Esophagus mucosa (tissue), 1 donor: ENCODE results near the gene ADAMTS2. TPM values are rescaled to one million over a fixed set of nuclear protein-coding genes. Genes with fewer than 3 reads are reported as not detected.

ENCODE experiments used
- ATAC-seq: fragments of 200-7000 bp; cut with Tn5 transposase; one replicate; pipeline ENCODE4 v1.9.1; 2020
- total RNA-seq: library from RNA; stranded (reverse); gene quantifications from one replicate; pipeline ENCODE4 v1.2.4, GENCODE V29; 2023
- donor health status: DM: yes; HTN: yes; CAD: no.

The ADAMTS2 gene
- total RNA-seq, 1 donor from 2014 or later: 3.5 TPM

DNA sequence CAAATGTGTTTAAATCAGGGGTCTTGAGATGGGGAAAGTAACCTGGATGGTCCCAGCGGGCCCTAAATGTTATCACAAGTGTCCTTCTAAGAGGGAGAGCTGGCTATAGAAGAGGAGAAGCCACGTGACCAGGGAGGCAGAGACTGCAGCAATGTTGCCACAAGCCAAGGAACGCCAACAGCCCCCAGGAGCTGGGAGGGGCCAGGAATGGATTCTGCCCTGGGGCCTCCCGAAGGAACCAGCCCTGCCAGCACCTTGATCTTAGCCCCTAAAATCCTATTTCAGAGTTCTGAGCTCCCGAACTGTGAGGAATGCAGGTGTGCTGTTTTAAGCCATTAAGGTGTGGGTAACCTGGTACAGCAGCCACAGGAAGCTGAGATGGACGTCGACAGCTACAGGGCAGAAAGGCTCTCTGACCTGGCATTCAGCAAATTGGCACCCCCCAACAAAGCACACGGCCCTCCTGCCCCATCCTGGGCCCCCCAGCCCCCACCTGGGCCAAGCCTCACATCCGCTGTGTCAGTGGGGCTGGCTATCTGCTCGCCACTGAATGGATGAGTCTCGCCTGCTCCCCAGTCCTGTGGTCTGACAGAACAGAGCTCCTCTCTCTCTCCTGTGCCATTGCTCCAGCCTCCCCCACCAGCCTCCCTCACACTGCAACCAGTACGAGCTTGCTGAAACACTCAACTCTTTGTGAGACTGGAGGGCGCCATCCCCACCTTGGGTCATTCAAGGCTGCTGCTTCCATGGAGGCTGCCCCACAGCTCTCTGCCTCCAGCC, 78.8 kb downstream of the ADAMTS2 start:
- no peak for ATAC-seq

DNA sequence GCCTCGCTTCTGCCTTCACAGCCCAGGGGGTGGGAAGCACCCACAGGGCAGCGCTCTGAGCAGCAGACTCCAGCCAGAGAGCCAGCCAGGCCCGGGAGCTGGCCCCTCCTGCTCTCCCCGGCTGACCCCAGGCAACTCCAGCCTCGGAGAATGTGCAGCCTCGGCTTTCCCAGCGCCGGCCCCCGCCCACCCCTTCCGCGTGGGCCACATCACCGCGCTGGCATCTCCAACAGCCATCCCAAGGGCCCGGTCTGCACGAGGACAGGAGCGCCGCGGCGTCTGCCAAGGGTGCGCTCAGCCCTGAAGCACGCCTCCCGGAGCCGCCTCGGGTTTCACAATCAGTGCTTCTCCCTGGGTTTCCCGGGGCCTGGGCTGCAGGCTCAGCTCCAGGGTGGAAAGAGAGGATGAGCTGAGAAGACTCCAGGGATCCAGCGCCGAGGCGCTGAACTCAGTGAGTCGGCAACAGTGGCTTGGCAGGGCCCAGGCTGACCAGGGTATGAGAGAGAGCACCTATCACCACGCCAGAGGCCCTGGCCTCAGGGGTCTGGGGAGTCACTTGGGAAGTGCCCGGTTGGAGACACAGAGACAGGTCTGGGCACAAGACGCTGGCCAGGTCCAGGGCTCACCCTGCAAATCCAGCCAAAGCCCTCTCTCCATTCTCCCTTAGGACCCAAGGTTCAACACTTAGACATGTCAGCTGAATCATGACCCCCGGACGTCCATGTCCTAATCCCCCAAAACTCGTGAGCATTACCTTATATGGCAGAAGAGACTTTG, 79.6 kb downstream of the ADAMTS2 start:
- ATAC-seq: peak; percentile 54

DNA sequence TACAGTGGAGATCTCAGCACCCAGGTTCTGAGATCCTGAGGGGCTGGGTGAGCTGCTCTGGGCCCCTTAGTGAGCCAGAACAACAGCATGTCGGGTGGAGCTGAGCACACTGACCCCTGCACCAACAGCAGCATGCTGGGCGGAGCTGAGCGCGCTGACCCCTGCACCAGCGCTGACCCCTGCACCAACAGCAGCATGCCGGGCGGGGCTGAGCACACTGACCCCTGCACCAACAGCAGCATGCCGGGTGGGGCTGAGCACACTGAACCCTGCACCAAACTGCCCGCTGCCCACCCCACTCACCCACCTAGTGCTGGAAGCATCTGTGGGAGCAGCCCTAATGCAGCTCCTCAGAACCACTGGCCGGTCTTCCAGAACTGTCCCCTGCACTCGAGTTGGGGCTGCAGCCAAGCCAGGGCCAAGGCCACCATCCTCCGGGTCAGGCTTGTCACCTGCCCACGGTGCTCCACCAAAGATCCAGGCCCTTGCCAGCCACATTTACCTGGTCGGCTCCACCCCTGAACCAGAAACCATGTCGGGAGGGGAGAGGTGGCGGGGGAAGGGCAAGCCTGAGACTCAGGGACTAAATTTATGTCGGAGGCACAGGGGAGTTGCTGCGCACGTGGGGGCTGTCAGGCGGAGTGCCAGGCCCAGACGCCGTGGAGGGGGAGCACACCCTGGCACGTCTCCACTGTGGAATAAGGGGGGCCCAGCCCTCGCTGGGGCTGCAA, 80.3 kb downstream of the ADAMTS2 start:
- no peak for ATAC-seq

DNA sequence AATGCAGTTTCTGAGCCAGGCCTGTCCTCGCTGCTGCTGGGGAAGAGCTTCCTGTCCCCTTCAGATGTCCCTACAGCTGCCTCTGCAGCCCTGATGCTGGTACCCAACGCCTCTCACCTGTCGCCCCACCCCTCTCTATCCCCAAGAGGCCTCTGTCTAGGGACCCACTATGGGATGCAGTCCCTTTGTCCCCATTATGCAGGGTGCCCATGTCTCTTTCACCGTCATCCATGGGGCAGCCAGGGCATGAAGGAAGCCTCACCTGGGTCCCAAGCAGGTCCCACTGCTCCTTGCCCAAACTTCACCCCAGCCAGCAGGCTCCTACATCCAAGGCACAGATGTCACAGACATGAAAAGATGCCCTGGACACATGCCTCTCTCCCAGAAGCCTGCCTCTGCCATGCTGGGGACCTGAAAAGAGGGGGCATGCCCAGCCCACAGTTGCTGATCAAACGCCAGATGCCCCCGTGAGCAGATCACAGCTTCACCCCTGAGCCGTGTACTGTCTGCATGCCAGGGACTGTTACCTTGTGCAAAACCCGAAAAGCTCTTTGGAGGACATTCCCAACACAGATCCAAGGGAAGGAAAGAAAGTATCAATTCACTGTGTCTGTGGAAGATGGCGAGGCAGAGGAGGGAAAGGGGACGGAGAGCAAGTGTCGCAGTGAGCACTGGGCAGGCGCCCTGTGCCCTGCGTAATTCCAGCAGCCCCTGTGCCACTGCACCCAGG, 81.0 kb downstream of the ADAMTS2 start:
- ATAC-seq: no peak

DNA sequence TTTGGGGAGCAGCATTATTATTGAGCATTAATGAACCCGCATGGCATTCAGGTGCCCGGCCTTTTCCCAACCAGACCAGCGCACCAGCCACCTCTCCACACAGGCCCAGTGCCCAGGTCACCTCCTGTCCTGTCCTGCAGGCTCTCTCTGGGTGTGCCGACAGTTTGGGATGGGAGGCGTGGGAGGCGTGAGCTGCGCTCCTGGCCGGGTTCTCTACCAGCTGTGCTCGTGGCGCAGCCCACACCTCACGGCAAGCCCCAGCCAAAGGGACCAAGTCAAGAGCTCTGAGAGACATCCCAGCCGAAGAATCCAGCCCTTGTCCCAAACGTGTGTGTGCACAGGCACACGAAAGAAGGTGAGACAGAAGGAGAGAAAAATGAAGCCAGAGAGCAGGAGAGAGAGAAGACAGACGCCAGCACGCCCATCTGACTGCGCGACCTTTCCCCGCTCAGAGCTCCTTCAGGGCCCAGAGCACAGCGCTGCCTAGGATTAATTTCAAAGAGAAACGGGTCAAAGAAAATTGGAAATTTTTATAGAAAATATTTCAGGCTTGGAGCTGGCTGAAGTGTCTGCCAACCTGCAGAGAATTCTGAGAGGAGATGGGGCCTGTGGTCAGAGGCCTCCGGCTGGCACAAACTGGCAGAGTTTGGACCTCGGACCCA, 81.7 kb downstream of the ADAMTS2 start:
- ATAC-seq: no peak

DNA sequence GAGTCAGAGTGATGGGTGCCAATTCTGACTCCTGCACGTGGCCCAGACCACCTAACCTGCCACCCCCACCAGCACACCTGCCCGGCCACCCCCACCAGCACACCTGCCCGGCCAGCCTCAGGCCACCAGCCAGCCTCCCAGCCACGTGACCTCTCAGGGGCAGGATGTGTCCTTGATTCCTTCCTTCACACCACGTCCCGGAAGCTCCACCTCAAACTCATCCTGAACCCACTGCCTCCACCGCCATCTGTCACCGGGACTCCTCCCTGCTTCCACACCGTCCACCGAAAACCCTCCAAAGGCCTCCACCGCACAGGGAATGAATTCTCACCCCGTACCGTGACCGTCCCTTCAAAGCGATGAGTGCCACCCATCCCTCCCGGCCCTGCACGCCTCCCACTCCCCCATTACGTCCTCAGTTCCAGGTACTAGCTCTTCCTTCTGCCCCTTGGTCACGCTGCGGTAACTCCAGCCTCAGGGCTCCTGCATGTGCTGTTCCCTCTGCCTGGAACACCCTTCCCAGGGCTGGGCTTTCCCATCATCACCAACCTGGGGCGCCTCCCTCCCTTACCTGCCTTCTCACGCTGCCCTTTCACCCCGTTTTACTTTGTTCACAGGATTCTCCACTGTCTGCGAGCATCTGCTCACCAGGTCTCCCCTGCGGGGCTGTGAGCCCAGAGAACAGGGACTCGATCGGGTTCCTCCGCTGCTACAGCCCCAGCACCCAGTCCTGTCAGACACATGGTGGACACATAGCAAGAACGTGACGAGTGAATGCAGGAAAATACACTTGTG, 82.9 kb downstream of the ADAMTS2 start:
- ATAC-seq: no peak

DNA sequence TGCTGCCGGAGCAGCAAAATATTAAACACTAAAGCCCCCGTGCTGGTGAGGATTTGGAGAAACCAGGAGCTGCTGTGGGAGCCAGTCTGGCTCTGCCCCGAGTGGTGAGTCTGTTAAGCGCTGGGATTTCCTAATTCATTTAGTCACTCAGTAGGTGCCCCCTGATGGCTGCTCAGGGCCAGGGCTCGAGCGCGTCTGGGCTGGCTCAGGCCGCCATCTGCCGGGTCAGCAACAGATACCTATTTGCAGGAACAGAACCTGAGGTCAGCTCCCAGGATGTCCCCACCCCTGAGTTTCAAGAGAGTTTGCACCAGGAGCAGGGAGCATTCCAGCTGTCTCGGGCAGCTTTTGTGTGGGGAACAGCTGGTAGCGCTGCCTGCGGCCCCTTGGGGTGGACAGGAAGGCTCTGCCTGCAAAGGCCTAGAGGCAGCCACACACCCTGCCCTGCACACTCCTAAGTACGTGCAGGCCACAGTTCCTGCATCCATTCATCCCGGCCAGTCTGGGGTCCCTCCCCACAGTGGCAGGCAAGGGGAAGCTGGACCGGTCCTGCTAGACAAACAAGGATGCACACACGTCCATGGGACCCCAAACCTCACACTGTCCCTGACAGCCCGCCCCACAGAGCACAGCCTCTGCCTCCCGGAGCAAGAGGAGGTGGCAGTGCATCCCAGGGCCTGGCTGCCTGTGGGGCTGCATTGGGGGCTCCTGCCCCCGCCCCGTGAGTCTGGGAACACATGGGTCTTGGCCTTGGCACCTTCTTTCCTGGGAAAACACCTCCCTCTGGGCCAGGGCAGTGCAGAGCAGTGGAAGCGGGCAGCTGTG, 83.7 kb downstream of the ADAMTS2 start:
- ATAC-seq: no peak

DNA sequence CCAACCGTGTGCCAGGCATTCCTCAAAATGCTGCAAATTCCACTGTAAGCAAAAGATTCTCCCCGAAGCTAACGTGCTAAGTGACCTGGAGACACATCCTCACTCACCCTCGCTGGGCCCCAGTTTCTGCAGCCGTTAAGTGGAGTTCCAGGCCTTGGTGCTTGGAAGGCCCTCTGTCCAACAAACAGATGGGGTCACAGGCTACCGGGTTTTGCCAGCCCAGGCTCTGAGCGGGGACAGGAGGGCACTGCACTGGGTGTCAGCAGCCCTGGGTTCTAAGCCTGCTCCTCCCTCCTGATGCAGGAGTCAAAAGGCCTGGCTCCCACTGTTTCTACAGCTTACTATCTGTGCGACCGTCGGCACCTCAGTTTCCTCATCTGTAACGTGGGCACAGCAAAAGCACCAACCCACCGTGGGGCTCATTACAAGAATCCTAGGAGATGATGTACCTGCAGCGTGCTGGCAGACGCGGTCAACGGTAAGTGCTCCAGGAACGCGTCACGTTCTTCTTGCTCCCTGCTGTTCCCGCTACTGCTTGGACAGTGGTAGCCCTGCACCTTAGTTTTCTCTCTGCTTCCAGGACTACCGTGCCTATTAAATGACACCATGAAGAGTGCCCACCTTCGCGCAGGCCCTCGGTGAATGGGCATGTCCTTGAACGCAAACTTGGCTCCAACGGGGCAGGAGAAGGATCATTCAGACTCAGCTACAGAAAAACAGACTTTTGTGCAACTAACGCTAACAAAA, 84.8 kb downstream of the ADAMTS2 start:
- no peak for ATAC-seq

DNA sequence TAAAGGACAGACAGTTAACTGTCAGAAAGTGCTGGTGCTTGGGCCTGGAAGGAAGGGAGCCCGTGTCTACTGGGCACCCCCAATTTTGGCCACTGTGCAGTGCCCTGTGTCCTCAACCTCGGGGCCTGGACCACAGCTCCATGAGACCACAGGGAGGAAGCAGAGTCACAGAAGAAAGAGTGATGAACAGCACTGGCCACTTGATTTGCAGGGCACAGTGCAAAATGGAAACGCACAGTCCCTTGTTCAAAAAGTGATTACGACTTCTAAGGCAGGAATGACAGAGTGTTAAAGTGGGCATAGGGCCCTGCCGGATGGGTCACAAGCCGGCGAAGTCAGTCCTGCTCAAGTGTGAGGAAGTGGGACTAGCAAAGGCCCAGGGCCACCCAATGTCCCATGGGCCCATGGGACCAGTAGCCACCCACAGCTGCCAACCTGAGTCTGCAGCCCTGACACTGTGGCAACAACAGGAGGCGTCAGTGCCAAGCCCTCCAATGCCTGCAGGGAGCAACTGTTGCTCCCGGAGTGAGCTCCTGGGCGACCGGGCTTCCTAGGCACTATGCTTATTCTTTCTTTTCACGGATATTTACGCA, 85.4 kb downstream of the ADAMTS2 start:
- ATAC-seq: no peak

DNA sequence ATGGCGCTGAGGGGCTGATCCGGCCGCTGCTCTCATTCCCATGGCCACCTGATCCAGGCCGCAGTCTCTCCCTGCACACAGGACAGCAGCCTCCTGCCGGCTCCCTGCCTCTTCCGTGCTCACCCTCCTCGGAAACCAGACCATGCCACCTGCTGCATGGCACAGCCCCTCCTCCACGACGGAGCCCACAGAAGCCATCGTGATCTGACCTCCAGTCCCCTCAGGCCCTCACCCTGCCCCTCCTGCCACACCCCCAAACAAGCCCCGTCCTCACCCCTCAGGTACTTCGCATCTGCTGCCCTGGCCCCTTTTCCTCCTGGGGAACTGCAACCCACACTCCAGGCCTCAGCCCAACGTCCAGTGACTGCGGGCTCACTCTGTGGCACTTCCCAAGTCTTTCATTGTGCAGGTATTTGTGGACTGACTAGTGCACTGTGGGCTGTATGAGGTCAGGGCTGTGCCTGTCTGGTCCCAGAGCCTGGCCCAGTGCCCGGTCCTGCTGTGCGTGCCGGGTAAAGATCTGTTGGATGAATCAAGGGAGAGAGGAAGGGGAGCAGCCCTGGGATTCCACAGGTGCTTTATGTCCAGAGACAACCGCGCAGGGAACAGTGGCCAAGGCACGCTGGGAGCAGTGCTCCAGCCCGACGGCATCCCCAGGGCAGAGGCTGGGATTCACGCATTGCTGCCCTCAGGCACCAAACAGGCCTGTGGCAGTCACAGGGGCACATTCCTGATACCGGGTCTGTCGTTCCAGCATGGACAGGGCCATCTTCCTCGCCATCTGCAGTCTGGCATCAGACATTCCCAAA, 86.1 kb downstream of the ADAMTS2 start:
- ATAC-seq: no peak

DNA sequence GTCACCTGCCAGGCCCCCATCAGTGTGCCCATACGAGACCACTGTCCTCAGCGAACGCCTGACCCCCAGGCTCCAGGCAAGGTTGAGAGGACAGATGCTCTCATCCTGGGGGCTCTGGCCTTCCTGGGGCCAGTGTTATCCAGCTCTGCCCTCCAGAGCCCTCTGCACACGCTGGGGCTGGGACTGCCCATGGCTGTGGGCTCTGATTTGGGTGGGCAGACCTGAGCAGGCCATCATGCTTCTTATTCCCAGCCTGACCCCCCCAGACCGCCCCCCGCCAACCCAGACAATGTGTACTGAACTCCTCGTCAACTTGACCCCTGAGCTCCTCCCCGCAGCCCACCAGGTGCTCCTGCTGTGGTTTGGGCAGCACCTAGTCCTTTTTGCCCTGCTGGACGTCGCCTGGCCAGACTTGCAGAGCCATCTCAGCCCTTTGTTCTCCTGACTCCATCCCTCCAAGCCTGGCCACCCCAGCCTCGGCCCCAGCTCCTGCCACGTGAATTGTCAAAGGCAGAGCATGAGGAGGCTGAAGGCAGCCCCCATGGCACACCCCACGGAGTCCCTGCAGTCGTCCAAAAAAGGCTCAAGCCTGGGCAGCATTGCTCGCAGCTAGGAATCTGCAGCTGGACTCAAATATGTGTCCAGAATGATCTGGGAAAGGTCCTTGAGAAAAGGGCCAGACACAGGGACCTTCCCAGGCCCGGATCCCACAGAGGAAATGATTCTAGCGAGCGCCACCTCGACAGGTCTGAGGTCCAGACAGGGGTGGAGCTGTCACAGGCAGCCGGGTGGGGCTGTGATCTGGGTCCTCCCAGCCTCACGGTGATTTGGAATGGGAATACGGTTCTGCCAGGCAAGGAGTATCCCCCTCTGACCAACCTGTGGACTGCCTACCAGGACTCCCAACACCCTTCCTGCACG, 87.0 kb downstream of the ADAMTS2 start:
- no peak for ATAC-seq

DNA sequence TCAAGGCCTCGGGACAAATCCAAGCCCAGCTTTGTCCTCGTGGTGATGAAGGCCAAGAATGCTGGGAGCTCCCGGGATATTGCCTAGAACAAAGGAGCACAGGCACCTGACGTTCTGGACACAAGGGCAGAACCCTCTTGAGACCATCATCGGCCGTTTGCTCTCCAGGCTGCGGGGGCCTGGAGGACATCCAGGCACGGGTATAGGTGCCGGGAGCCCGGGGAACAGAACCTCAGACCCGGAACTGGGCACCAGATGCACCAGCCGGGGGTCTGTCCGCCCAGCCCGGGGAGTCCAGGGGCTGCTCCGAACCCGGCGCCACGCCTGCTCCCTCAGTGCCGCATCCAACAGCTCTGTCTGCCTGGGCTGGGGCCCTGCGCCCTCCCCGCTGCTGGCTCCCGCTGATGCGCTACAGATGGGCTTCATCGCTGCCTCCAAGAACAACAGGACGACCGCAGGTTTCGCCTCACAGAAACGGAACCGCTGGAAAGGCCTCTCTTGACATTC, 88.0 kb downstream of the ADAMTS2 start:
- ATAC-seq: no peak

DNA sequence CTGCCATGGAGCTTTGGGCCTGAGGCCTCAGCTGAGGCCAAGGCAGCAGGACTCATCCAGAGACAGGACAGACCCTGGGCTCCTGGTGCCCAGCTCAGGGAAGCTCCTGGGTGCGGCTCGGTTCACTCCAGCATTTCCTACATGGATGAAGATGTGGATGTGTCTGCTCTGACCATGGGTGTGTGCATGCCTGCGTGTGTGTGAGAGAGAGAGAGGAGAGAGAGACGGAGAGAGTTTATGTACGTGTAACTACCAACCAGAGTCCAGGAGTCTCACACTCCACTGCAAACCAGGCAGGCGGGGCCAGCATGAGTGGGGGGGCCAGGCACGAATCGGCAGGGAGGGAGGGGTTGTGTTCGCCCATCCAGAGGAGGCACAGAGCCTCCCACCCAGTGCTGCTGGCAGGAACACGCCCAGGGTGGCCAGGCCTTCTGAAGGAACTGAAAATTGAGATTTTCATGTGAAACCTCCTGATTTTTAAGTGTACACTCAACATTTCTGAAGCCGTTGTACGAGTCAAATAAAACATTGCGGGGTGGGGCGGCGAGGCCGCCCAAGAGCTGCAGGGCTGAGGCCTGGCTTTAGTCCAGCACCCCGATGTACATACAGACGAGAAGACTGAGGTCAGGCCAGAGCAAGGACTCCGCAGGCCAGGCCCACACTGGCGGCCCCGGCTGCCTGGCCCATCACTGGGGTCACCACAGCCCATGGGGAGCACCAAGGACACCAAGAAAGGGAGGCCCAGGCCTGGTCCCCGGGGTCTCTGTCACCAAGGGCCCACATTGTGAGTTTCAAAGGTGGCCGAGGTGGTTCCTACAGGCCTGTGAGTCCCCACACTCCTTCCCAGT, 88.7 kb downstream of the ADAMTS2 start:
- ATAC-seq: no peak

DNA sequence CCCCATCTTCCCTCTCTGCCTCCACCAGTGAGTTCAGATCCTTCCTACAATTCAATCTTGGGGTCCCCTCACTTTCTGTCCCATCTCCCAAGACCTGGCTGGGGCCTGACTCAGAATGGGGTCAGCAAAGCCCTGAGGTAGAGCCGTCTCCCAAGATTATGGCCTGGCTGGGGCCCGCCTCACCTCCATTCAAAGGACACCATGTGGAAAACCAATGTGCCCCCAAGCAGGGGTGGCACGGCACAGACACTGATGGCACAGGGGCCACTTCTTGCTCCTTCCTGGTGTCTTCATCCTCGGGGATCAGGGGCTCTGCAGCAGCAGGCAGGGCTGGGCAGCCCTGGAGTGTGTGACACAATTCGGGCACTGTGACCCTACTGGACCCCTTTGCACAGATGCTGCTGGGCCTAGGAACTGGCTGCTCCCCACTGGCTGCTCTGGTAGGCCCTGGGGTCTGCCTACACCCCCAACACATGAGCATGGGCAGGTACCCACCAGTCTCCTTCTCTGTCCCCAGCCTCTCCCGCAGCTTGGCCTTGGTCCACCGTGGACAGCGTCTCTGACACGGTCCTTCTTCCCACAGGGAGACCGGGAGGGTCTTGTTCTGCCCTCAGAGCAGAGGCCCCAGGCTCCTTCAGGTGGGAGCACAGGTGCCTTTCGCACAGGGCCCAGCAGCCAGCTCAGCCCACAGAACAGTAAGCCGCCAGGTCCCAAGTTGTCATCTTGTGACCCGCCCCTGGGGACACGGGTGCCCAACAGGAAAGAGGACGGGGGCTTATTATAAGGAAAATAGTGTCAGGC, 89.5 kb downstream of the ADAMTS2 start:
- no peak for ATAC-seq
